ENCODE results near the gene MRAP2. TPM values are rescaled to one million over a fixed set of nuclear protein-coding genes. Genes with fewer than 3 reads are reported as not detected.
"Not testable (repeated sequence)": the region's sequence is repeated elsewhere in the genome, so short reads cannot be mapped to it uniquely, and the experiment has no call there.

Gene MRAP2
- total RNA-seq, 1 experiment from 2014 or later = 4.9 TPM

DNA sequence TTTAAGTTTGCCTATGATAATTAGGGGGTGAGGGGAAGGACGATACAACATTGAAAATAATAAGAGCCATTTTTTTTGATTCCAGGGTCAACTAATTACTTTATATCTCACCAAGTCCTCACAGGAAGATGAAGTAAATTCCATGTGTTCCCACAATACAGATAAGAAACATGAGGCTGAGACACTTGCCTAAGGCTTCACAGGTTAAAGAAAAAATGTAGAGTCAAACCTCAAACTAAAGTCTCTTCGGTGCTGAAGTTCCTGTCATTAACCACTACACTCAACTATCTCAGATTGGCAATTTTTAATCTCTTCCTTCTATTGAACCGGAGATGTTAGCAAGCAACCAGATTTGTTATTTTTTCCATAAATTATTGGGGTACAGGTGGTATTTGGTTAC lies 33.0 kb downstream of the MRAP2 start:
- ChIA-PET CTCF (no interaction called here), POLR2A (no interaction called here)
- peaks cover 16% of the 10 kb centered on the region for H3K4me1 Mint-ChIP-seq
- H3K9me3 Mint-ChIP-seq = peaks cover 26% of the 10 kb centered on the region
- no peak overlapping the region for H3K27ac Mint-ChIP-seq
- H3K27me3 Mint-ChIP-seq (ENCODE audit: low read depth) = no peaks in the 10 kb centered on the region
- DNase-seq (ENCODE audit: low spot score) (no peak), ATAC-seq (no peak)
- TF ChIP-seq CREB1 (CRISPR knock-in tag; IDR thresholded peaks at IDR 0.05) = no peak
- TF ChIP-seq CBFB (CRISPR knock-in tag; IDR thresholded peaks at IDR 0.05; ENCODE audit: low read depth) = no peak
- TF ChIP-seq, protein P1, sequence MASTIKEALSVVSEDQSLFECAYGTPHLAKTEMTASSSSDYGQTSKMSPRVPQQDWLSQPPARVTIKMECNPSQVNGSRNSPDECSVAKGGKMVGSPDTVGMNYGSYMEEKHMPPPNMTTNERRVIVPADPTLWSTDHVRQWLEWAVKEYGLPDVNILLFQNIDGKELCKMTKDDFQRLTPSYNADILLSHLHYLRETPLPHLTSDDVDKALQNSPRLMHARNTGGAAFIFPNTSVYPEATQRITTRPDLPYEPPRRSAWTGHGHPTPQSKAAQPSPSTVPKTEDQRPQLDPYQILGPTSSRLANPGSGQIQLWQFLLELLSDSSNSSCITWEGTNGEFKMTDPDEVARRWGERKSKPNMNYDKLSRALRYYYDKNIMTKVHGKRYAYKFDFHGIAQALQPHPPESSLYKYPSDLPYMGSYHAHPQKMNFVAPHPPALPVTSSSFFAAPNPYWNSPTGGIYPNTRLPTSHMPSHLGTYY (CRISPR knock-in tag; IDR thresholded peaks at IDR 0.05) = no peak
- TF ChIP-seq PRRX2 (CRISPR knock-in tag; IDR thresholded peaks at IDR 0.05) = no peak
- TF ChIP-seq, protein P2, sequence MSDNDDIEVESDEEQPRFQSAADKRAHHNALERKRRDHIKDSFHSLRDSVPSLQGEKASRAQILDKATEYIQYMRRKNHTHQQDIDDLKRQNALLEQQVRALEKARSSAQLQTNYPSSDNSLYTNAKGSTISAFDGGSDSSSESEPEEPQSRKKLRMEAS (CRISPR knock-in tag; IDR thresholded peaks at IDR 0.05) = no peak
- no peak for TF ChIP-seq RORB (CRISPR knock-in tag; IDR thresholded peaks at IDR 0.05)
- TF ChIP-seq HMGA2 (CRISPR knock-in tag; IDR thresholded peaks at IDR 0.05) = no peak
- no peak for TF ChIP-seq ZNF138 (CRISPR knock-in tag; conservative IDR thresholded peaks at IDR 0.05)
- TF ChIP-seq ZNF232 (CRISPR knock-in tag; IDR thresholded peaks at IDR 0.05) = no peak
- TF ChIP-seq ZBTB21 (CRISPR knock-in tag; IDR thresholded peaks at IDR 0.05; ENCODE audit: borderline replicate concordance) = no peak
- TF ChIP-seq ESRRA (CRISPR knock-in tag; IDR thresholded peaks at IDR 0.05; ENCODE audit: borderline replicate concordance) = no peak
- TF ChIP-seq NFYB (CRISPR knock-in tag; conservative IDR thresholded peaks at IDR 0.05; ENCODE audit: low read depth) = no peak
- TF ChIP-seq ZNF396 (CRISPR knock-in tag; IDR thresholded peaks at IDR 0.05; ENCODE audit: borderline replicate concordance) = no peak
- TF ChIP-seq GABPB1 (CRISPR knock-in tag; IDR thresholded peaks at IDR 0.05) = no peak
- TF ChIP-seq, protein P3, sequence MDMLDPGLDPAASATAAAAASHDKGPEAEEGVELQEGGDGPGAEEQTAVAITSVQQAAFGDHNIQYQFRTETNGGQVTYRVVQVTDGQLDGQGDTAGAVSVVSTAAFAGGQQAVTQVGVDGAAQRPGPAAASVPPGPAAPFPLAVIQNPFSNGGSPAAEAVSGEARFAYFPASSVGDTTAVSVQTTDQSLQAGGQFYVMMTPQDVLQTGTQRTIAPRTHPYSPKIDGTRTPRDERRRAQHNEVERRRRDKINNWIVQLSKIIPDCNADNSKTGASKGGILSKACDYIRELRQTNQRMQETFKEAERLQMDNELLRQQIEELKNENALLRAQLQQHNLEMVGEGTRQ (CRISPR knock-in tag; IDR thresholded peaks at IDR 0.05) = no peak
- TF ChIP-seq TEAD4 (CRISPR knock-in tag; IDR thresholded peaks at IDR 0.05) = no peak
- TF ChIP-seq, protein P4, sequence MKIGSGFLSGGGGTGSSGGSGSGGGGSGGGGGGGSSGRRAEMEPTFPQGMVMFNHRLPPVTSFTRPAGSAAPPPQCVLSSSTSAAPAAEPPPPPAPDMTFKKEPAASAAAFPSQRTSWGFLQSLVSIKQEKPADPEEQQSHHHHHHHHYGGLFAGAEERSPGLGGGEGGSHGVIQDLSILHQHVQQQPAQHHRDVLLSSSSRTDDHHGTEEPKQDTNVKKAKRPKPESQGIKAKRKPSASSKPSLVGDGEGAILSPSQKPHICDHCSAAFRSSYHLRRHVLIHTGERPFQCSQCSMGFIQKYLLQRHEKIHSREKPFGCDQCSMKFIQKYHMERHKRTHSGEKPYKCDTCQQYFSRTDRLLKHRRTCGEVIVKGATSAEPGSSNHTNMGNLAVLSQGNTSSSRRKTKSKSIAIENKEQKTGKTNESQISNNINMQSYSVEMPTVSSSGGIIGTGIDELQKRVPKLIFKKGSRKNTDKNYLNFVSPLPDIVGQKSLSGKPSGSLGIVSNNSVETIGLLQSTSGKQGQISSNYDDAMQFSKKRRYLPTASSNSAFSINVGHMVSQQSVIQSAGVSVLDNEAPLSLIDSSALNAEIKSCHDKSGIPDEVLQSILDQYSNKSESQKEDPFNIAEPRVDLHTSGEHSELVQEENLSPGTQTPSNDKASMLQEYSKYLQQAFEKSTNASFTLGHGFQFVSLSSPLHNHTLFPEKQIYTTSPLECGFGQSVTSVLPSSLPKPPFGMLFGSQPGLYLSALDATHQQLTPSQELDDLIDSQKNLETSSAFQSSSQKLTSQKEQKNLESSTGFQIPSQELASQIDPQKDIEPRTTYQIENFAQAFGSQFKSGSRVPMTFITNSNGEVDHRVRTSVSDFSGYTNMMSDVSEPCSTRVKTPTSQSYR (CRISPR knock-in tag; IDR thresholded peaks at IDR 0.05) = no peak
- TF ChIP-seq JUN (CRISPR knock-in tag; IDR thresholded peaks at IDR 0.05) = no peak
- peaks cover 7% of the 10 kb centered on the region for H3K36me3 Mint-ChIP-seq
- no peak overlapping the region for H3K4me3 Mint-ChIP-seq

DNA sequence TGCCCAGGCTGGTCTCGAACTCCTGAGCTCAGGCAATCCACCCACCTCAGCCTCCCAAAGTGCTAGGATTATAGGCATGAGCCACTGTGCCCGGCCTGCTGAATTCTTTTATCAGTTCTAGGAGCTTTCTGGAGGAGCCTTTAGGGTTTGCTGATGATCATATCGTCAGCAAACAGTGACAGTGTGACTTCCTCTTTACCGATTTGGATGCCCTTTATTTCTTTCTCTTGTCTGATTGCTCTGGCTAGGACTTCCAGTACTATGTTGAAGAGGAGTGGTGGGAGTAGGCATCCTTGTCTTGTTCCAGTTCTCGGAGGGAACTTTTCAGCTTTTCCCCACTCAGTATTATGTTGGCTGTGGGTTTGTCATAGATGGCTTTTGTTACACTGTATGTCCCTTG lies 35.3 kb downstream of the MRAP2 start:
- ATAC-seq; DNase-seq (ENCODE audit: low spot score); POLR2A ChIA-PET; H3K27ac Mint-ChIP-seq; CTCF ChIA-PET; H3K27me3 Mint-ChIP-seq (ENCODE audit: low read depth); H3K4me1 Mint-ChIP-seq; H3K4me3 Mint-ChIP-seq: not testable (repeated sequence)
- Mint-ChIP-seq H3K9me3 (peaks cover 41% of the 10 kb centered on the region), H3K36me3 (peaks cover 14% of the 10 kb centered on the region)

DNA sequence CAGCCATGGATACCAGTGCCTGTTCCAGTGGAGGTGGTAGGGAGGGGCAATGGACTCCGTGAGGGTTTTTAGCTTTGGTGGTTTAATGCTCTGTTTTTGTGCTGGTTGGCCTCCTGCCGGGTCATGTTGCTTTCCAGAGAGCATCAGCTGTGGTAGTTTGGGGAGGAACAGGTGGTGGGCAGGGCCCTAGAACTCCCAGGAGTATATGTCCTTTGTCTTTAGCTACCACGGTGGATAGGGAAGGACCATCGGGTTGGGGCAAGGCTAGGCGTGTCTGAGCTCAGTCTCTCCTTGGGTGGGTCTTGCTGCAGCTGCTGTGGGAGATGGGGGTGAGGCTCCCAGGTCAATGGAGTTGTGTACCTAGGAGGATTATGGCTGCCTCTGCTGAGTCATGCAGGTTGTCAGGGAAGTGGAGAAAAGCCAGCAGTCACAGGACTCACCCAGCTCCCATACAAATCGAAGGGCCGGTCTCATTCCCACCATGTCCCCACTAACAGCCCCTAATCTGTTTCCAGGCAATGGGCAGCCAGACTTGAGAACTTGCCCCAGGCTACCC lies 38.9 kb downstream of the MRAP2 start:
- Mint-ChIP-seq H3K4me1 (peaks cover 16% of the 10 kb centered on the region), H3K27me3 (ENCODE audit: low read depth) (no peaks in the 10 kb centered on the region; the same call in 1 of the 2 replicates), H3K27ac (no peak overlapping the region), H3K36me3 (peaks cover 11% of the 10 kb centered on the region), H3K9me3 (peaks cover 41% of the 10 kb centered on the region), H3K4me3 (no peak overlapping the region)
- ATAC-seq (no peak), DNase-seq (ENCODE audit: low spot score) (no peak)
- CTCF ChIA-PET = no interaction called here
- POLR2A ChIA-PET = no interaction called here
- TF ChIP-seq CBFB (CRISPR knock-in tag; IDR thresholded peaks at IDR 0.05; ENCODE audit: low read depth) = no peak
- TF ChIP-seq TP53 (CRISPR knock-in tag; IDR thresholded peaks at IDR 0.05) = no peak
- TF ChIP-seq, protein P5, sequence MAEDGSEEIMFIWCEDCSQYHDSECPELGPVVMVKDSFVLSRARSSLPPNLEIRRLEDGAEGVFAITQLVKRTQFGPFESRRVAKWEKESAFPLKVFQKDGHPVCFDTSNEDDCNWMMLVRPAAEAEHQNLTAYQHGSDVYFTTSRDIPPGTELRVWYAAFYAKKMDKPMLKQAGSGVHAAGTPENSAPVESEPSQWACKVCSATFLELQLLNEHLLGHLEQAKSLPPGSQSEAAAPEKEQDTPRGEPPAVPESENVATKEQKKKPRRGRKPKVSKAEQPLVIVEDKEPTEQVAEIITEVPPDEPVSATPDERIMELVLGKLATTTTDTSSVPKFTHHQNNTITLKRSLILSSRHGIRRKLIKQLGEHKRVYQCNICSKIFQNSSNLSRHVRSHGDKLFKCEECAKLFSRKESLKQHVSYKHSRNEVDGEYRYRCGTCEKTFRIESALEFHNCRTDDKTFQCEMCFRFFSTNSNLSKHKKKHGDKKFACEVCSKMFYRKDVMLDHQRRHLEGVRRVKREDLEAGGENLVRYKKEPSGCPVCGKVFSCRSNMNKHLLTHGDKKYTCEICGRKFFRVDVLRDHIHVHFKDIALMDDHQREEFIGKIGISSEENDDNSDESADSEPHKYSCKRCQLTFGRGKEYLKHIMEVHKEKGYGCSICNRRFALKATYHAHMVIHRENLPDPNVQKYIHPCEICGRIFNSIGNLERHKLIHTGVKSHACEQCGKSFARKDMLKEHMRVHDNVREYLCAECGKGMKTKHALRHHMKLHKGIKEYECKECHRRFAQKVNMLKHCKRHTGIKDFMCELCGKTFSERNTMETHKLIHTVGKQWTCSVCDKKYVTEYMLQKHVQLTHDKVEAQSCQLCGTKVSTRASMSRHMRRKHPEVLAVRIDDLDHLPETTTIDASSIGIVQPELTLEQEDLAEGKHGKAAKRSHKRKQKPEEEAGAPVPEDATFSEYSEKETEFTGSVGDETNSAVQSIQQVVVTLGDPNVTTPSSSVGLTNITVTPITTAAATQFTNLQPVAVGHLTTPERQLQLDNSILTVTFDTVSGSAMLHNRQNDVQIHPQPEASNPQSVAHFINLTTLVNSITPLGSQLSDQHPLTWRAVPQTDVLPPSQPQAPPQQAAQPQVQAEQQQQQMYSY (CRISPR knock-in tag; IDR thresholded peaks at IDR 0.05) = no peak
- TF ChIP-seq PRRX2 (CRISPR knock-in tag; IDR thresholded peaks at IDR 0.05) = no peak
- TF ChIP-seq MXD4 (CRISPR knock-in tag; IDR thresholded peaks at IDR 0.05; ENCODE audit: borderline replicate concordance) = no peak
- no peak for TF ChIP-seq CREM (CRISPR knock-in tag; IDR thresholded peaks at IDR 0.05)
- no peak for TF ChIP-seq ZNF138 (CRISPR knock-in tag; conservative IDR thresholded peaks at IDR 0.05)
- TF ChIP-seq, protein P2 (CRISPR knock-in tag; IDR thresholded peaks at IDR 0.05) = no peak
- TF ChIP-seq, protein P6, sequence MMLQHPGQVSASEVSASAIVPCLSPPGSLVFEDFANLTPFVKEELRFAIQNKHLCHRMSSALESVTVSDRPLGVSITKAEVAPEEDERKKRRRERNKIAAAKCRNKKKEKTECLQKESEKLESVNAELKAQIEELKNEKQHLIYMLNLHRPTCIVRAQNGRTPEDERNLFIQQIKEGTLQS (CRISPR knock-in tag; conservative IDR thresholded peaks at IDR 0.05) = no peak

All from WTC11 (cell line).